Measurements from ENCODE around the gene CHURC1.

- TF ChIP-seq CTCF (IDR thresholded peaks at IDR 0.05; ENCODE audit: borderline replicate concordance, extremely low read depth, low read length, poor library complexity, severe bottlenecking) (no peak), EZH2 (IDR thresholded peaks at IDR 0.05; ENCODE audit: borderline replicate concordance, low read depth, low read length, severe bottlenecking) (no peak)
Observed at GRCh38 chr14:64919215-64919614, 5.0 kb downstream of the CHURC1 start.
